Ureter (tissue), 1 donor: ENCODE measurements around the gene RPS15A. TPM values are rescaled to one million over a fixed set of nuclear protein-coding genes. Genes with fewer than 3 reads are reported as not detected.
"Not testable (repeated sequence)": the region's sequence is repeated elsewhere in the genome, so short reads cannot be mapped to it uniquely, and the experiment has no call there.

Source experiments
- DNase-seq: peaks from one replicate; pipeline ENCODE4 v3.0.0-alpha.2; 2020; ENCODE audit warnings: low spot score
- total RNA-seq: library from RNA; stranded (reverse); gene quantifications from one replicate; pipeline ENCODE4 v1.2.4, GENCODE V29; 2023
- donor health status: DM: yes; HTN: yes; CAD: no.

Gene RPS15A
- total RNA-seq, 1 donor from 2014 or later = 1,598 TPM

- DNase-seq = no peak
Observed at GRCh38 chr16:18797746-18798145, 7.6 kb upstream of the RPS15A start.

GRCh38 chr16:18796377-18796776 is 6.2 kb upstream of the RPS15A start:
- no peak for DNase-seq

GRCh38 chr16:18792836-18793433 is 2.8 kb upstream of the RPS15A start:
- no peak for DNase-seq

GRCh38 chr16:18789515-18789849 is 652 bp downstream of the RPS15A start:
- no peak for DNase-seq

DNA sequence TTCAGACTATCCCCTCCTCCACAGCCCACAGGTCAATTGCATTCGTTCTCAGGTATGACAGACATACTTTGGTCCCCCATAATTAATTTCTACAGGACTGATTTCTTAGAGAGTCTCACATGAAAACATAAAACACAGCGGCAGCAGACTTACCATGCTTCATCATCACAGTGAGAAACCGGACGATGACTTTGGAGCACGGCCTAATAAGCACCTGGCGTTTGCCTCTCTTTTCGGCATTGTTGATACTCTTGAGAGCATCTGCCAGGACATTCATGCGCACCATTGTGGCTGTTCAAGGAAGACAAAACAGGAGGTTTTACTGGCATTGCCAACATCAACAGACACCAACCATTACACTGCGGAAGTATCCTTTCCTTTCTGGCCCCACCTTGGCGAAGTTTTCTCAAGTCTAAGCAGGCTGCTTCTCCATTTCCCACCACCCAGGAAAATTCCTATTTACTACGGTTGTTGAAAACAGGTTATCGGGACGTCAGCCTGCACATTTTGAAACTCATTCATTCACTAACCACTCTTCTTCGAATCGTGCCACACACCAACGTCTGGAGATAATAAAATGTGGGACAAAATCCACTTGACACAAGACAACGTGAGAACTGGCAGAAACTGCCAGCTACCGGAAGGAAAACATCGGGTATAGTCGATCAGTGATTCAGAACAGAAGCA is 1.2 kb downstream of the RPS15A start:
- DNase-seq = no peak

DNA sequence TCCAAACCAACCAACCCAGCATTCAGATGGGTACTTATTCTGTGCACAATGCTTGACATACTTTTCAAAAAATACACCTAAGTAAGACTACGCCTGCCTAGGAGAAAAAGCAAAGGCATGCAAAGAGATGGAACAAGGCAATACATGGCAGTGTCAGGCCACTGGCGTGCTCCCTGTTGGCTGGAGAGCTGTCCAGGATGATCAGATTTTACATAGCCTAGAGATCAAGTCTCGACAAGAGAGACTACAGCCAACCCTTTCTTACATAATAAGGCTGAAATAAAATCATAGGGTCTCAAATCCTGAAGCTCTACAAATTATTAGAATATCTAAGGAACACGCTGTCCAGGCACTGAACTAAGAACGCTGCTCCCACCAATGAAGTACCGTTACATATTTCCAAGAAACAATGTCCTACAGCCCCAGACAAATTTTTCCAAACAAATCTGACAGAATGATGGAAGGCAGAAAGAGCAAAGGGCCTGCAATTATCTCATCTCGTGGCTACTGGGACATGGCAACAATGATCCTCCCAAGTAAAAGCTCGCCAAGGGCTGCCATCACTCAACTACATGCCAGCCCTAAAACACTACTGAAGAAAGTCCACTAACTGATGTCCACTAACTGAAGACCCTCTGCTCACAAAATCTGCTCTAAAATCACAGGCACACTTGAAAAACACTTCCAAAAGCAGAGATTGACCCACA is 5.1 kb downstream of the RPS15A start:
- DNase-seq = no peak

DNA sequence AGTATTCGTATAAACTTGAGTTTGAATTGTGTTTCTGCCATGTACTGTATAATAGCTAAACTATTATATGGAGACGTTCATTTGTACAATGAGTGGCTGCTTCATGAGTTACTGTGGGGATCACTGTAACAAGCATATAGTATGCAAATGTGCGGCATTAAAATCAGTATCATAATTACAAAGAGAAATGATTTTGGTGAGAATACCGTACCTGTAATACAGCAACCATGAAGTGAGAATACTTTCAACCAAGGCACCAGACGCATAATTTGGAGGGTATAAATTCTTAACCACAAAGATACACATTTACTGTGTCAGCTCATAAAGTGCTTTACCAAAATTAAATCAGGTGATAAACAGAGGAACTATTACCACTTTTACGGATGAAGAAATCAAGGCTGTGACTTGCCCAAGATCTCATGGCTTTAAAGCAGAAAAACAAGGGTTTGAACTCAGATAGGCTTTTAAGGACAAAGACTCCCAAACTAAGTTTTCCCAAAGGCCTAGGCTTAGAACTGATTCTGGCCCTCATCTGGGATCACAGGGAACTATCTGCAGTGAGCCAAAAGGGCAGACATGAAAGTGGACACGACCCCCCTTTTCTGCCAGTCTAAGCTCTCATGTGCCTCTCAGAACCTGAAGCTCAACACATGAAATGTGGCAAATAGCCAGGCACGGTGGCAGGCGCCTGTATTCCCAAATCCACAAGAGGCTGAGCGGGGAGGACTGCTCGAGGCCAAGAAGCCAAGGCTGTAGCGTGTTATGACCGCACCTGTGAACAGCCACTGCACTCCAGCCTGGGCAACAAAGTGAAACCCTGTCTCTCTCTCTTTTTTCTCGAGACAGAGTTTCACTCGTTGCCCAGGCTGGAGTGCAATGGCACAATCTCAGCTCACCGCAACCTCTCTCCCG is 6.4 kb downstream of the RPS15A start:
- no peak for DNase-seq

DNA sequence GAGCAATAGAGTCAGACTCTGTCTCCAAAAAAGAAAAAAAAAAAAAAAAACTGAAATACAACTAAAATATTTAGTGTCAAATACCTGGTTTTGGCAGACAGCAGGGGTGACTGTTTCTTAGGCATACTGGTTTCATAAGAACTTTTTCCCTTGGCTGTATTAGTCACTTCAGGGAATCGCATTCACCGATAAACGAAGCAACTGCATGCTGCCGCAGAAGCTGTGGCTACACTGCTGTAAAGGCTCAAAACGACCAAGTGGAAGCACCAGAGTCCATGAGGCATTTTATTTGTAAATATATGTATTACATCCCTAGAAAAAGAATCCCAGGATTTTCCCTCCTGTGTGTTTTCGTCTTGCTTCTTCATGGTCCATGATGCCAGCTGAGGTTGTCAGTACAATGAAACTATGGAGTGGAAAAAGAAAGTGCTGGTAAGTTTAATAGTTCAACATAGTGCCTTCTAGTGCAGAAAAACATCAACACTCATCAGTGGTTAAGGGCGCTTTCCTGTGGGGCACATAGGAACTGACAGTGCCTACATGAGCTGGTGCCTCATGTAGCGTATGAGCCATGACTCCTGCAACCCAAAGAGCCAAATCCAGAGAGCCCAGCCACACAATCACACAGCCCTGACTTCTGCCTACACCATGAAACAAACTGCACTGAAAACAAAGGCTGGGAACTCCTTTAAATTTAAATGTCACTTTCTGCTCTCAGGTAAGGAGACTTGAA is 7.3 kb downstream of the RPS15A start:
- DNase-seq = no peak

- not testable (repeated sequence) for DNase-seq
Observed at GRCh38 chr16:18781232-18781631, 8.9 kb downstream of the RPS15A start.

DNA sequence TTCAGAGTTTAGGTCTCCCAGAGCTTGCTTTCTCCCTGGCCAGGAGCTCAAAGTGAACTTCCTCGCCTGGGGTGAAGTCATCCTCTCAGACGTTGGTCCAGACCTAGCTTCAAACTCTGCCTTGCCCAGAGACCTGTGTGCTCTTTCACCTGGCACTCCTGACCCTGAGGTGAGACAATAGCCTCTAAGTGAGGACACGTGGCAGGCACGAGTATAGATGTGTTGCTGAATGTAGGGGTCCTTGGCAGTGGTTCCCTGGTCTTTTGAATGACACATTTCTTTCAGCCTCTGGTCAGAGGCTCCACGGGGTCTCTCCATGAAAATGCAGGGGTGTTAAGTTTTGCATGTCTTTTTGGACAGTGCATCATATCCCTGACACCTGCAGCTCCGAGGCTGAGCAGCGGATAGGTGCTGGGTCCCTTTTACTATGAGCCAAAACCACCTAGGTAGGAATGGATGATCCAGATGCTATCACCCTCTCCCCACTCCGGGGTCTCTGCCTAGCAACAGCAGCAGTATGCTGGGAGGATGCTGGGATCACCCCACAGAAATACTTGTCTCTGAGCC is 9.6 kb downstream of the RPS15A start:
- DNase-seq = not testable (repeated sequence)

DNA sequence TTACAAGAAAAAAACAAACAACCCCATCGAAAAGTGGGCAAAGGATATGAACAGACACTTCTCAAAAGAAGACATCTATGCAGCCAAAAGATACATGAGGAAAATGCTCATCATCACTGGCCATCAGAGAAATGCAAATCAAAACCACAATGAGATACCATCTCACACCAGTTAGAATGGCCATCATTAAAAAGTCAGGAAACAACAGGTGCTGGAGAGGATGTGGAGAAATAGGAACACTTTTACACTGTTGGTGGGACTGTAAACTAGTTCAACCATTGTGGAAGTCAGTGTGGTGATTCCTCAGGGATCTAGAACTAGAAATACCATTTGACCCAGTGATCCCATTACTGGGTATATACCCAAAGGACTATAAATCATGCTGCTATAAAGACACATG is 12.5 kb downstream of the RPS15A start:
- not testable (repeated sequence) for DNase-seq

- not testable (repeated sequence) for DNase-seq
Observed at GRCh38 chr16:18776334-18776733, 13.8 kb downstream of the RPS15A start.

DNA sequence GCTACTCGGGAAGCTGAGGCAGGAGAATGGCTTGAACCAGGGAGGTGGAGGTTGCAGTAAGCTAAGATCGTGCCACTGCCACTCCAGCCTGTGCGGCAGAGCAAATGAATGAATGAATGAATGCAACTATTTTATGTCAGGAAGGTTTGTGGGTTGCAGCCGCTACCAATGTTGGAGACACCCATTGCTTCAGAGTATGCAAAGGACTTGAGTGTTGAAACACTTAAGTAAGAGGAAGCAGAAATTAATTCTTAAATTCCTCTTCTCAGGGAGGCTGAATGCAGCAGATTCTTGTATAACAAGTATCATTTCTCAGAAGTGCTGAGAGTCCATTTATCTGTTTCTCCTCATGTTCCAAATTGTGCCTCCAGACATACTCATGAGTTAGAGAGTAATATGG is 15.5 kb downstream of the RPS15A start:
- DNase-seq = not testable (repeated sequence)

DNA sequence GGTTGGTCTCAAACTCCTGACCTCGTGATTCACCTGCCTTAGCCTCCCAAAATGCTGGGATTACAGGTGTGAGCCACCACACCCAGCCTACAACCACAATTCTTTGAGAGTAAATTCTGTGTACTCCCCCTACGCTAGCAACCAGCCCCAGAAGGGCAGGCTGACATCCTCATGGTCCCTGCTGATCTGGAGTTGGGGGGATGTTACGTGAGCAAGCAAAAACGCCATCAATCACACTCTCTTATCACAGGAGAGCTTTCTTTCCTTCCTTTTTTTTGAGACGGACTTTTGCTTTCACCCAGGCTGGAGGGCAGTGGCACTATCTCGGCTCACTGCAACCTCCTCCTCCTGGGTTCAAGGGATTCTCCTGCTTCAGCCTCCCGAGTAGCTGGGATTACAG is 18.0 kb downstream of the RPS15A start:
- not testable (repeated sequence) for DNase-seq

GRCh38 chr16:18770336-18770962 is 19.7 kb downstream of the RPS15A start:
- not testable (repeated sequence) for DNase-seq

DNA sequence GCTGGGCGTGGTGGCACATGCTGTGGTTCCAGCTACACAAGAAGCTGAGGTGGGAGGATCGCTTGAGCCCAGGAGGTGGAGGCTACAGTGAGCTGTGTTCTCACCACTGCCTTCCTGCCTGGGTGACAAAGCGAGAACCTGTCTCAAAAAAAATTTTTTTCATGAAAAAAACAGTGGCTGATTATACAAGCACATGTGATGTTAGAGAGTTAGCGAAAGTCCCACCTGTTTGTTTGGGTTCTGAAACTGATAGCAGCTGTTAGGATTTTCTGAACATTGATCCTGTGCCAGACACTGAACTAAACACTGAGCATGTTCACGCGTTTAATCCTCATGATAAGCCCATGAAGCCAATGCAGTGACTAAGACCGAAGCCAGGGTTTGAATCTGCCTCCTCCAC is 22.9 kb downstream of the RPS15A start:
- DNase-seq = not testable (repeated sequence)

- DNase-seq = not testable (repeated sequence)
Observed at GRCh38 chr16:18762713-18763112, 27.4 kb downstream of the RPS15A start.

DNA sequence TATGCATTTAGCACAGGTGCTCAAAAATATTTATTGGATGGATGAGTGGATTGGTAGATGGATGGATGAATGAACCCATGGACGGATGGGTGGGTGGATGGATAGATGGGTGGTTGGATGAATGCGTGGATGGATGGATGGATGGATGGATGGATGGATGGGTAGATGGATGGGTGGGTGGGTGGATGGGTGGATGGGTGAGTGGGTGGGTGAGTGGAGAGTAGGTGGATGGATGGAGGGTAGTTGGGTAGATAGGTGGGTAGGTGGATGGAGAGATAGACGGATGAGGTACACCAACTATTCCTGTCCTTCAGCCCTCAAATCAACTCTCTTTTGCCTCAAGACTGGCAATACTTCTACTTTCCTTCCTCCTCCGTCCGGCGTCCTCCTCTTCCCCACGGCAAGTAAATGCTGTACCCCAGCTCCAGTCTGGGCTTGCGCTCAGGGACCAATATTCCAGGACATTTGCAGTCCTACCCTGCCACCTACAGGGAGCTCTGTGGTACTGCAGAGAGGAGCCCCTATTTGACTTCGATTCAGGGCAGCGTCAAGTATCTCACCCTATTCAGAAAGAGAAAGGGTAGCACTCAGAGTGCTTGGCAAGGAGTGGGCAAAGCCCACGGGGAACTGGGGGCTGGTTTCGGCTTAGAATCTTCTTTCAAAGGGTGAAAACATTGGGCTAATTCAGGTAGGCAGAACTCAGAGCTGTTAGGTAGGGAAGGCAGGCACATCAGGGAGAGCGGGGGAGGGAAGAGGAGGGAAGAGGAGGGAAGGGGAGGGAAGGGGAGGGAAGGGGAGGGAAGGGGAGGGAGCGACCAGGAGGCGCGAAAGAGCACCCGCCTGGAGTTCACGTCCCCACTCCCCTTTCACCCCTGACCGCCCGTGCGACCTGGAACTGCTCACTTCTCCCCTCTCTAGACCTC is 30.3 kb downstream of the RPS15A start:
- DNase-seq = not testable (repeated sequence)

DNA sequence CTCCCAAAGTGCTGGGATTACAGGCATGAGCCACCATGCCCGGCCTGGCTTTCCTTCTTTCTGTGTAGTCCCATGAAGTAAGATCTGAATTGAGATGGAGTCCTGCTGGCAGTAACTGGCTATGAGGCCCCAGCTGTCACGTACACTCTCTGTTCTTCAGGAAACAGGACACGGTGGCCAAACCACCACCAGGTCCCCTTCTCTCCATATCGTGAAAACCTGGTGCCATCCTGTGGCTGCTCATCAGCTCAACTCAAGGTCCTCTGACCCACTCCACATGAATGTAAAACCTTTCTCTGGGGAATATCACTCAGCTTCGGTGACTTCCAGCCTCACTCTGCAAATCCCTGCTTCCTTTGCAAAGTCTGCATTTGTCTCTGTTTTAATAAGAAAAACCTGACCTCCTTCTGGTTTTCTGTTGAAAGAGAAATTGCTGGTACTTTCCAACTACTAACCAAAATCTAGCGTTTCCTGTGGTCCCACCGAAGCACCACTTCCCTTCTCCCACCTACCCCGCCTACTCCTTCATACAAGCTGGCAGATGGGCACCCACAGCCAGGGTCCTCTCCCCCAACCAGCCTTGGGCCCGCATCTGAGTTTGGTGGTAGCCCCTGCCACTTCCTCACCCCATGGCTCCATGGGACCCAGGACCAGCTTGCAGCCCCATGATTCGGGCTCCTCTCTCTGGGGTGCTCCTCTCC is 32.0 kb downstream of the RPS15A start:
- not testable (repeated sequence) for DNase-seq
